HepG2 (cell line): ENCODE results near the gene ARMH4. TPM values are rescaled to one million over a fixed set of nuclear protein-coding genes. Genes with fewer than 3 reads are reported as not detected.

Experiments
- ATAC-seq: fragments of 200-7000 bp; cut with Tn5 transposase; 3 replicates; pipeline ENCODE4 v1.9.1; 2020; ENCODE audit warnings: mild to moderate bottlenecking, moderate library complexity
- BruUV-seq: library from RNA; stranded (reverse); fragments of 400-500 nt; replicated peaks from 2 replicates; lab custom pipeline; 2021; lab: Mats Ljungman, UMichigan
- CTCF ChIA-PET: fragments of 300-600 bp; formaldehyde crosslinking; extraction: SDS; loops from one replicate; lab custom pipeline; 2021; ENCODE audit warnings: low total read pairs, inconsistent platforms, low intra/inter-chr PET ratio; lab: Yijun Ruan, JAX
- POLR2A ChIA-PET: fragments of 350-600 bp; sonication (Branson Sonifier 250); formaldehyde crosslinking; loops from one replicate; lab custom pipeline; 2020; ENCODE audit warnings: antibody characterized with exemption, inconsistent platforms; lab: Yijun Ruan, JAX
- DNase-seq: peaks from one replicate; pipeline ENCODE4 v3.0.0-alpha.2; 2015; ENCODE audit warnings: low spot score
- FAIRE-seq: peaks from 3 replicates; lab custom pipeline; 2011; peaks lifted over from hg19 to GRCh38; lab: Jason Lieb, UNC
- H2AFZ ChIP-seq: one replicate; pipeline ENCODE4 v1.6.1; 2011; ENCODE audit warnings: low read length, inconsistent platforms
- H3K27ac ChIP-seq: fragments of 300-600 bp; 3 replicates; pipeline ENCODE4 v1.8.0; 2011; ENCODE audit warnings: mixed run types, mild to moderate bottlenecking, mixed read lengths, low read length, inconsistent platforms; ENCODE audit not compliant: insufficient read depth; ENCODE audit errors: extremely low read length
- H3K27me3 ChIP-seq, 2 experiments: fragments of 200-600 bp in 1 of 2; 2 replicates in 1 of 2; 3 replicates in 1 of 2; pipeline versions ENCODE4 v1.6.0 to v1.8.0; 2011; ENCODE audit warnings: low read length in 2 of 2, mild to moderate bottlenecking in 2 of 2, moderate library complexity in 2 of 2, inconsistent platforms in 1 of 2; ENCODE audit not compliant: insufficient read depth in 2 of 2, control insufficient read depth in 1 of 2
- H3K36me3 ChIP-seq, 2 experiments: fragments of 200-600 bp in 1 of 2; replicated peaks in 1 of 2; 2 replicates in 1 of 2; 3 replicates in 1 of 2; pipeline versions ENCODE4 v1.5.1 to v1.8.0; 2011; ENCODE audit warnings: low read length in 2 of 2, inconsistent platforms in 1 of 2; ENCODE audit not compliant: insufficient read depth in 2 of 2, control insufficient read depth in 1 of 2
- H3K4me1 ChIP-seq: 2 replicates; pipeline ENCODE4 v1.5.1; 2012; ENCODE audit warnings: low read length, inconsistent platforms; ENCODE audit not compliant: insufficient read depth
- H3K4me2 ChIP-seq: 2 replicates; pipeline ENCODE4 v1.6.0; 2011; ENCODE audit warnings: low read depth, low read length, inconsistent platforms
- H3K4me3 ChIP-seq, 3 experiments: fragments of 200-600 bp in 1 of 3; sonication (generic), shearing (Covaris generic) in 1 of 3; replicated peaks in 1 of 3; 2 replicates each; pipeline ENCODE4 v1.5.1; 2011 to 2016; ENCODE audit warnings: low read length in 3 of 3, inconsistent platforms in 2 of 3, low read depth in 2 of 3, mild to moderate bottlenecking in 2 of 3, control low read depth in 1 of 3, mixed read lengths in 1 of 3; ENCODE audit not compliant: insufficient read depth in 1 of 3
- H3K79me2 ChIP-seq: one replicate; pipeline ENCODE4 v1.6.1; 2011; ENCODE audit warnings: low read length, inconsistent platforms; ENCODE audit not compliant: insufficient read depth
- H3K9ac ChIP-seq: 2 replicates; pipeline ENCODE4 v1.6.0; 2011; ENCODE audit warnings: mild to moderate bottlenecking, low read depth, low read length, inconsistent platforms; ENCODE audit not compliant: insufficient read depth
- H3K9me3 ChIP-seq: 2 replicates; pipeline ENCODE4 v1.5.1; 2012; ENCODE audit warnings: mild to moderate bottlenecking, low read length
- H4K20me1 ChIP-seq: 2 replicates; pipeline ENCODE4 v1.6.0; 2011; ENCODE audit warnings: inconsistent platforms, mild to moderate bottlenecking, low read length, moderate library complexity; ENCODE audit not compliant: insufficient read depth
- BORCS8-MEF2B ChIP-seq: sonication (generic); formaldehyde crosslinking; IDR thresholded peaks from 2 replicates; pipeline ENCODE4 v1.8.0; 2022; ENCODE audit warnings: mild to moderate bottlenecking, missing genetic modification reagents
- DR1 ChIP-seq: sonication (generic); formaldehyde crosslinking; IDR thresholded peaks from 2 replicates; pipeline ENCODE4 v1.8.0; 2021; ENCODE audit warnings: mild to moderate bottlenecking, missing genetic modification reagents, inconsistent platforms
- HIVEP1 ChIP-seq: sonication (generic); formaldehyde crosslinking; IDR thresholded peaks from 2 replicates; pipeline ENCODE4 v1.4.0; 2020; ENCODE audit warnings: mild to moderate bottlenecking, missing genetic modification reagents
- KLF11 ChIP-seq: IDR thresholded peaks from 2 replicates; pipeline ENCODE4 v1.6.1; 2016; ENCODE audit warnings: missing compliant biosample characterization
- KLF16 ChIP-seq, 2 experiments: sonication (generic) in 1 of 2; formaldehyde crosslinking in 1 of 2; IDR thresholded peaks; 2 replicates each; pipeline versions ENCODE4 v1.6.1 to v1.8.0; 2016 to 2023; ENCODE audit warnings: missing genetic modification reagents in 2 of 2, missing compliant biosample characterization in 1 of 2
- NR2F2 ChIP-seq: IDR thresholded peaks from 2 replicates; pipeline ENCODE4 v1.6.1; 2012; ENCODE audit warnings: low read depth, inconsistent platforms, borderline replicate concordance
- POLR2AphosphoS2 ChIP-seq: IDR thresholded peaks from 2 replicates; pipeline ENCODE4 v1.6.1; 2011; ENCODE audit warnings: low read depth, low read length, improper control_type of control experiment
- REL ChIP-seq: sonication (generic); formaldehyde crosslinking; conservative IDR thresholded peaks from 2 replicates; pipeline ENCODE4 v1.8.0; 2022; ENCODE audit warnings: mild to moderate bottlenecking, missing genetic modification reagents, moderate library complexity
- SMARCE1 ChIP-seq: fragments of 450-650 bp; IDR thresholded peaks from 2 replicates; pipeline ENCODE4 v1.6.1; 2017; ENCODE audit warnings: borderline replicate concordance
- TARDBP ChIP-seq: sonication (generic); formaldehyde crosslinking; IDR thresholded peaks from 2 replicates; pipeline ENCODE4 v1.8.0; 2022; ENCODE audit warnings: mild to moderate bottlenecking, missing genetic modification reagents
- ZFP41 ChIP-seq: sonication (generic); formaldehyde crosslinking; IDR thresholded peaks from 2 replicates; pipeline ENCODE4 v1.4.0; 2020; ENCODE audit warnings: mild to moderate bottlenecking, missing genetic modification reagents, borderline replicate concordance
- ZNF747 ChIP-seq: sonication (generic); formaldehyde crosslinking; IDR thresholded peaks from 2 replicates; pipeline ENCODE4 v1.8.1; 2023; ENCODE audit warnings: missing genetic modification reagents, mild to moderate bottlenecking, borderline replicate concordance
- ZNF878 ChIP-seq: sonication (generic); formaldehyde crosslinking; IDR thresholded peaks from 2 replicates; pipeline ENCODE4 v1.8.1; 2023; ENCODE audit warnings: mild to moderate bottlenecking, missing genetic modification reagents, moderate library complexity
- WGBS: methylation state at CpG from one replicate; pipeline ENCODE4 v1.1.6; 2017; ENCODE audit warnings: low lambda C conversion rate; 5-methylcytosine and 5-hydroxymethylcytosine counted together
- in situ Hi-C: cut with HindIII; loops from 2 replicates; pipeline ENCODE4 v1.10.0; 2017; ENCODE audit warnings: low pct_unique_long_range_greater_than_20kb; ENCODE audit not compliant: extremely low pct_ligation_motif_present
- intact Hi-C: fragments of 100-400 bp; cut with micrococcal nuclease; formaldehyde crosslinking; loops from one replicate; pipeline ENCODE4 v1.10.0; 2022; ENCODE audit not compliant: unreplicated experiment
- polyA plus RNA-seq, 8 experiments: library from polyadenylated mRNA; depleted of rRNA in 3 of 8; stranded (reverse) in 7 of 8; unstranded in 1 of 8; fragments of >200 nt; fragmentation: Illumina TruSeq in 4 of 8; extraction: Trizol in 4 of 8; gene quantifications; 2 replicates each; pipeline versions ENCODE4 v1.2.1 to v1.2.3, GENCODE V29; 2011 to 2016; ENCODE audit warnings: low read depth in 4 of 8, missing spikeins in 1 of 8, mixed read lengths in 1 of 8; ENCODE audit not compliant: insufficient read depth in 1 of 8
- total RNA-seq, 5 experiments: library from RNA; depleted of rRNA; stranded (reverse); fragments of >200 nt; fragmentation: Illumina TruSeq; extraction: Trizol; gene quantifications; 2 replicates each; pipeline ENCODE4 v1.2.3, GENCODE V29; 2016; ENCODE audit warnings: low read depth in 1 of 5
- TF ChIP-seq, protein P1 (sequence below): sonication (generic); formaldehyde crosslinking; IDR thresholded peaks from 2 replicates; pipeline ENCODE4 v1.8.0; 2022; ENCODE audit warnings: missing genetic modification reagents, mild to moderate bottlenecking, borderline replicate concordance

ARMH4 gene
- total and polyA plus RNA-seq, 2 of the 13 experiments (the other 11 are each of a cell fraction or from before 2014, with no cell fraction given), result 0.02 to 0.18 TPM

DNA sequence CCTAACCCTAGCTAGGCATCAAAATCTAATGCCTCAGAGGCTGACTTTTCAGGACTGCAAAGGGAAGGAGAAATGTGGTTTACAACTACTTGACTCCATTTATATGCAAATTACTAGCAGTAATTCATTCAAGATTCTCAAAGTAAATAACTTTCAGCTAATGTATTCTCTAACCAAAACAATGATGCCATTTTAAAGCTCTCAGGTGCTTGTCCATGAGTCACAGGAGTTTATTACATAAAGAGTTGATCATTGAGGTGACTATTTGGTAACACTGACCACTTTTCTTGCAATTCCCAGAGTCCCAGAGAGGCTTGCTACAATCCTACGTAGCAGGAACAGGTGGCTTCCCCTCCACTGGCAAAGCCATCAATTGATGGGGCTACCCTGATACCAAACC is 177.1 kb downstream of the ARMH4 start:
- POLR2A ChIA-PET, result no interaction called here
- intact Hi-C loops, result no loop called here
- WGBS, result 0% methylated on average over 1 of the region's 1 CpG

DNA sequence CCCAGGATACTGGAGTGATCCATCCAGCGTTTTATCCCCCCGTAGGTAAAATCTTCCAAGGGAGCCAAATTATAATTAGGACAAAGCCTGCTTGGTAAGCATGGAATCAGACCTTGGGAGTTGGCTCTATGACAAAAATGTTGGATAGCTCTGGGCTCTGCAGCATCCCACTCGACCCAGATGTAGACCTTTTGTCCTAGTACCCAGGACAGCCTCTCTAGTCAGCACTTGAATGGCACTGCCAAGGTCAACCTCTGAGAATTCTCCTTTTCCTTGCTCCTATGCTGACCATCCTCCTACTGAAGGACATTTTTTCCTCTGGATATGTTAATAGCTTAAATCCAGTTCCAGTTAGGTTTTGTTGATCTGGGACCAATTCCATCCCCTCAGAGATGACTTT is 181.4 kb downstream of the ARMH4 start:
- TF ChIP-seq ZNF878 (CRISPR knock-in tag), result no peak
- no peak for TF ChIP-seq REL (CRISPR knock-in tag)
- no peak for TF ChIP-seq DR1 (CRISPR knock-in tag)
- no peak for TF ChIP-seq NR2F2
- no peak for TF ChIP-seq KLF16 (CRISPR knock-in tag; IDR thresholded peaks at IDR 0.05)
- TF ChIP-seq ZFP41, result no peak
- TF ChIP-seq, protein P1, sequence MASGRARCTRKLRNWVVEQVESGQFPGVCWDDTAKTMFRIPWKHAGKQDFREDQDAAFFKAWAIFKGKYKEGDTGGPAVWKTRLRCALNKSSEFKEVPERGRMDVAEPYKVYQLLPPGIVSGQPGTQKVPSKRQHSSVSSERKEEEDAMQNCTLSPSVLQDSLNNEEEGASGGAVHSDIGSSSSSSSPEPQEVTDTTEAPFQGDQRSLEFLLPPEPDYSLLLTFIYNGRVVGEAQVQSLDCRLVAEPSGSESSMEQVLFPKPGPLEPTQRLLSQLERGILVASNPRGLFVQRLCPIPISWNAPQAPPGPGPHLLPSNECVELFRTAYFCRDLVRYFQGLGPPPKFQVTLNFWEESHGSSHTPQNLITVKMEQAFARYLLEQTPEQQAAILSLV (CRISPR knock-in tag), result no peak
- TF ChIP-seq TARDBP, result no peak
- TF ChIP-seq KLF11 (CRISPR knock-in tag), result no peak
- no peak for TF ChIP-seq HIVEP1 (CRISPR knock-in tag)
- TF ChIP-seq BORCS8-MEF2B (CRISPR knock-in tag), result no peak
- TF ChIP-seq, all 625 proteins: peak for 0
- Histone ChIP-seq H3K9me3 (no peaks in the 10 kb centered on the region), H3K4me2 (no peak overlapping the region), H3K27me3 (no peaks in the 10 kb centered on the region), H3K4me3 (no peak overlapping the region), H3K79me2 (no peaks in the 10 kb centered on the region), H3K9ac (no peak overlapping the region), H3K27ac (no peak overlapping the region), H3K4me1 (no peaks in the 10 kb centered on the region), H2AFZ (no peak overlapping the region), H4K20me1 (no peaks in the 10 kb centered on the region), H3K36me3 (no peaks in the 10 kb centered on the region)
- intact Hi-C loops (no loop called here), in situ Hi-C loops (no loop called here)
- ATAC-seq, result no peak
- POLR2A ChIA-PET, result no interaction called here
- no TSS peak for BruUV-seq
- no peak for FAIRE-seq
- 0% methylated on average over 2 of the region's 3 CpGs for WGBS
- DNase-seq, result no peak
- CTCF ChIA-PET, result no interaction called here

More for the DNA sequence above, 177.1 kb downstream of the ARMH4 start:
- DNase-seq (no peak), ATAC-seq (no peak), FAIRE-seq (no peak)
- Histone ChIP-seq H3K4me2 (no peak overlapping the region), H3K27me3 (no peaks in the 10 kb centered on the region), H3K9ac (no peak overlapping the region), H4K20me1 (no peaks in the 10 kb centered on the region), H3K36me3 (no peaks in the 10 kb centered on the region), H3K9me3 (no peaks in the 10 kb centered on the region), H3K79me2 (no peaks in the 10 kb centered on the region), H2AFZ (no peak overlapping the region), H3K27ac (no peak overlapping the region), H3K4me1 (no peaks in the 10 kb centered on the region), H3K4me3 (no peak overlapping the region)
- no TSS peak for BruUV-seq
- TF ChIP-seq POLR2AphosphoS2, result no peak
- TF ChIP-seq SMARCE1, result no peak
- TF ChIP-seq ZNF747, result no peak
- CTCF ChIA-PET, result no interaction called here
- in situ Hi-C loops, result no loop called here
